Nephron (organoid): ENCODE data around the gene AFTPH.

ENCODE experiments used
- H3K27ac Mint-ChIP-seq, 3 experiments: 2 replicates each; pipeline ENCODE4 v1.8.0; 2020; ENCODE audit warnings: mixed read lengths in 3 of 3, mild to moderate bottlenecking in 2 of 3, moderate library complexity in 1 of 3
- H3K27me3 Mint-ChIP-seq: 2 replicates; pipeline ENCODE4 v1.8.0; 2021; ENCODE audit warnings: low read depth, mild to moderate bottlenecking, moderate library complexity, mixed read lengths
- H3K36me3 Mint-ChIP-seq: 2 replicates; pipeline ENCODE4 v1.8.0; 2020; ENCODE audit warnings: low read depth, mixed read lengths
- H3K4me1 Mint-ChIP-seq: 2 replicates; pipeline ENCODE4 v1.8.0; 2020; ENCODE audit warnings: mixed read lengths
- H3K4me3 Mint-ChIP-seq, 3 experiments: 2 replicates each; pipeline ENCODE4 v1.8.0; 2020; ENCODE audit warnings: mild to moderate bottlenecking in 3 of 3, mixed read lengths in 3 of 3, moderate library complexity in 2 of 3
- H3K9me3 Mint-ChIP-seq: 2 replicates; pipeline ENCODE4 v1.8.0; 2020; ENCODE audit warnings: mixed read lengths
- CTCF ChIP-seq, 3 experiments: fragments of 200-600 bp; sonication (generic); IDR thresholded peaks; one replicate each; pipeline ENCODE4 v1.5.0; 2021; ENCODE audit warnings: antibody characterized with exemption in 3 of 3; ENCODE audit not compliant: unreplicated experiment in 3 of 3

Gene AFTPH

GRCh38 chr2:64612575-64613195 lies 88.6 kb downstream of the AFTPH start:
- Mint-ChIP-seq H3K4me3 (no peak overlapping the region), H3K36me3 (no peaks in the 10 kb centered on the region), H3K27me3 (peaks cover 13% of the 10 kb centered on the region)

DNA sequence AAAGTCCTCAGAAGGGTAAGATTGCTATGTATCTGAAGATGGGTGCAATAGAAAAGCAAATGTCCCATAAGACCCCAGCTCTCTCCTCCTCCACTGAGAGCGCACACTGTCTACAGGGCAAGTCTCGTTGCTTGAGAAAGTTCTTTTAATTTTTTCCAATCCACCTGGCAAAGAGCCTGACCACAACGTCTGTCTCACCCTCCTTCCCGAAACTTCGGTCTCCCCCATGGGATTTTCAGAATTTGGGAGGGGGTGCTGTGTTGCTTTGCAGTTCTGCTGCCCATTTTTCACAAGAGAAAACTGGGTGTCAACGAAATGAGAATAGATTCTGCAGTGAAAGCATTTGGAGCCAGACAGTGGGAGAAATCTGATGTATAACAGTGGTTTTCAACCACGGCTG lies 89.1 kb downstream of the AFTPH start:
- H3K4me1 Mint-ChIP-seq, result peaks cover 32% of the 10 kb centered on the region
- H3K27ac Mint-ChIP-seq, result no peak overlapping the region
- no peak for TF ChIP-seq CTCF (IDR thresholded peaks at IDR 0.05; ENCODE audit: unreplicated experiment in 3 of 3)
- H3K27me3 Mint-ChIP-seq, result peaks cover 8% of the 10 kb centered on the region
- H3K9me3 Mint-ChIP-seq, result no peaks in the 10 kb centered on the region
- H3K36me3 Mint-ChIP-seq, result no peaks in the 10 kb centered on the region
- H3K4me3 Mint-ChIP-seq, result no peak overlapping the region

More at GRCh38 chr2:64612575-64613195, 88.6 kb downstream of the AFTPH start:
- Mint-ChIP-seq H3K4me1 (peaks cover 32% of the 10 kb centered on the region), H3K27ac (no peak overlapping the region), H3K9me3 (no peaks in the 10 kb centered on the region)
- no peak for TF ChIP-seq CTCF (IDR thresholded peaks at IDR 0.05; ENCODE audit: unreplicated experiment in 3 of 3)

DNA sequence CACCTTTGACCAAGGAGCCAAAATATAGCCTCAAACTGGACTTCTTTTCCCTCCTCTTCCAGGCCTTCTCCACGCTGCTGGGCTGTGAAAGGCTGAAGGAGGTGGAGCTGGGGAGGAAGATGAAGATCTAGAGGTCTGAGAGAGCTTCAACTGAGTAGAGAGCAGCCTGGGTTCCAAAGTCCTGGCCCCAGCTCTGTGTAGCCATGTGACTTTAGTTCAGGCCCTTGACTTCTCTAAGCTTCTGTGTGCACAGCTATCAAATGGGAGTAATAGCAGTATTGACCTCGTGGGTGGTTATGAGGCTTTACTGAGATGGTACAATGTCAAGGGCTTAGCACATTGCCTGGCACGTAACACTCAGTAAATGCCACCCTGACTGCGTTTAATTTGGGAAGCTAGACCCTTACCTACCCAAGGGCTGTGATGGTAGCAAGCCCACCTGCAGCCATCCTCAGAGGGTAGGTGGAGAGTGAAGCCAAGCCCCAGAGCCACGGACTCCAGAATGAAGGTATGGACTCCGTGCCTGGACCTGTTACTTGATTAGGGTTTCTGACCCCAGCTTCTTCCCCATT lies 91.2 kb downstream of the AFTPH start:
- Mint-ChIP-seq H3K36me3 (no peaks in the 10 kb centered on the region), H3K27ac (no peak overlapping the region), H3K27me3 (peaks cover 4% of the 10 kb centered on the region), H3K4me1 (peaks cover 34% of the 10 kb centered on the region), H3K9me3 (no peaks in the 10 kb centered on the region), H3K4me3 (no peak overlapping the region)
- no peak for TF ChIP-seq CTCF (IDR thresholded peaks at IDR 0.05; ENCODE audit: unreplicated experiment in 3 of 3)

DNA sequence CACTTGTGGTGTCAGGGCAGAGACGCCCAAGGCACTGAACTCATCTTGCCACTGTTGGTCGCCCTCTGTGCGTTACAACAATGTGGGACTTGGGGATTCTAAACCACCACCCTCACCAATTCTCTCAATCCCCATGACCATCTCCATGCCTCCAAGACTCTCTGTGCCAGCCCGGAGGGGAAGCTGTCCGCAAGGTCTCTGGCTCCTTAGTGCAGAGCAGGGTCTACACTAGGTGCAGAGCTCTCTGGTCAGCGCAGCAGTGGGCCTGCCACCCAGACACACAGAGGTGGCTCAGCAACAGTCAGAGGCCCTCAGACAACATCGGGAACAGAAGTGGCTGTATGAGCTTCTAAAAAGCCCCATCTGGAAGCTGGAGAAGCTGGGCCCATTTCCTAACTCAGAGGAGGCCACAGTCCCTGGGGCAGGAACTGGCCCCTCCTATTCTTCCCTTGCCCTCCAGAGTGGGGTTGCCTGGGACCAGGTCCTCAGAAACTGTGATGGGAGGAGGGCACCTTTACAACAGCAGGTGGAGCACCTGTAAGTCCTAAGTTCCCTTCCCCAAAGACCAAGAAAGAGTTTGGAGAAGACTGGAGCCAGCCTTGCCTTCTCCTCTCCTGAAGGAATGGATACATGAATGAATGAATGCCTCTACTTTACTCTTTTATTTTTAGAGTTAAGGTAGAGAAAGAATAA lies 91.9 kb downstream of the AFTPH start:
- no peaks in the 10 kb centered on the region for H3K9me3 Mint-ChIP-seq
- H3K4me3 Mint-ChIP-seq, result no peak overlapping the region
- no peak for TF ChIP-seq CTCF (IDR thresholded peaks at IDR 0.05; ENCODE audit: unreplicated experiment in 3 of 3)
- peaks cover 30% of the 10 kb centered on the region for H3K4me1 Mint-ChIP-seq
- no peaks in the 10 kb centered on the region for H3K36me3 Mint-ChIP-seq
- peaks cover 4% of the 10 kb centered on the region for H3K27me3 Mint-ChIP-seq
- no peak overlapping the region for H3K27ac Mint-ChIP-seq

DNA sequence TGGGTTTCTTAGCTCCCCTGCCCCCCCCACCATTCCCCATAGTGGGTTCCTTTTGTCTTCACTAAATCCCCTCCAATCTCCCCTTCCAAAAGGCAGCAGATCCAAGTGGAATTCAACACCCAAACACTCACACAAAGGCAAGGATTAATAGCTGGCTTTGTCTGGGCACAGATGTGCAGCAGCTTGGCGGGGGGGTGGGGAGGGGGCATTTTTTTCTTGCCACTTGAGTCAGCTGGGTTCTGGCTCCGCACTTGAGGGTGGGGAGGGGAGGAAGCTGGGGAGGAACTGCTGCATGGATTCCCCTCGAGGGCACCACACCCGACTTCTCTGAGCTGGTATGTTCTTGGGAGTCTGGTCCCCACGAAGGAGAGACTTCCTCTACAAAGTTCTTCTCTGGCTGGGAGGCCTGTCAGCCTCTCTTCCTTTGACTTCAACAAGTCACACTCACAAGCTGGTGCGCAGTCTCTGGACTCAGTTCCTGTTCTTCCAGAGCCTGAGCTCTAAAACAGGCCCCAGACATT lies 93.6 kb downstream of the AFTPH start:
- no peak overlapping the region for H3K4me3 Mint-ChIP-seq
- H3K27me3 Mint-ChIP-seq, result no peaks in the 10 kb centered on the region
- no peaks in the 10 kb centered on the region for H3K9me3 Mint-ChIP-seq
- no peak for TF ChIP-seq CTCF (IDR thresholded peaks at IDR 0.05; ENCODE audit: unreplicated experiment in 3 of 3)
- peaks cover 37% of the 10 kb centered on the region for H3K4me1 Mint-ChIP-seq
- H3K27ac Mint-ChIP-seq, result peak overlapping the region in 2 of 3 experiments; percentile 39 to 77
- no peaks in the 10 kb centered on the region for H3K36me3 Mint-ChIP-seq
